ENCODE results near the gene PLA2G3.
A peak's percentile ranks its signal among the peaks of the same experiment; 100 is the strongest.

The PLA2G3 gene

GRCh38 chr22:31106001-31106571 is 34.2 kb downstream of the PLA2G3 start:
- H3K4me3 ChIP-seq (ENCODE audit: low read depth, low read length): no peak overlapping the region
- no peak for TF ChIP-seq CTCF (IDR thresholded peaks at IDR 0.05; ENCODE audit: borderline replicate concordance, insufficient read depth, low read depth, low read length)

DNA sequence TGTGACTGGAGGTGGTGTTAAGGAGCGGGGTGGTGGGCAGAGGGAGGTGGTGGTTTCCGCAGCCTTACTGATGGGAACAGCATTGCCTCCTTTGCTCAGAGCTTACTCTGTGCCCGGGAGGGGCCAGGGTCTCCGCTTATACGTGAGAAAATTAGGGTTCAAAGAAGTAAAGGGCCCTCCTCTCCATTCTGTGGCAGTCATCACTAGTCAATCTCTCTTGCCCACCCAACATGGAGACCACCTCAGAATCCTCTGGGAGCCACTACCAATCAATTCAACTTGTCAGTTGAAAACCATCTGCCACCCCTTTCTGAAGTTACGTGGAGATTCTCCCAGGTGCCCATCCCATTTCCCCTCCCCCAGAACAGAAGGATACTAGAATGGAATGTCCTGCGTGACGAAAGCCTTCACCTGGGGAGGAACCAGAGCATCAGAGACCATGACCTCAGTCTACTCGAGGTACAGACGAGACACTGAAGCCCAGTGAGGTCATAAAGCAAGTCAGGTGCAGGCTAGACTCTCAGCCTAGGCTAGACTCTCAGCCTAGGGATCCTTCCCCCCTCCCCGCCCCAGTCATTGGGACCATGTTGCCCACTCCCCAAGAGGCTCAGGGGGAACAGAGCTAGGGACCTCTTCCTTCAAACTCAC is 34.9 kb downstream of the PLA2G3 start:
- TF ChIP-seq CTCF (IDR thresholded peaks at IDR 0.05; ENCODE audit: borderline replicate concordance, insufficient read depth, low read depth, low read length): no peak
- no peak overlapping the region for H3K4me3 ChIP-seq (ENCODE audit: low read depth, low read length)

- TF ChIP-seq CTCF (IDR thresholded peaks at IDR 0.05; ENCODE audit: borderline replicate concordance, insufficient read depth, low read depth, low read length): peak; percentile 61; the same call in 1 of the 2 replicates
- H3K4me3 ChIP-seq (ENCODE audit: low read depth, low read length): no peak overlapping the region
Observed at GRCh38 chr22:31104869-31105268, 35.4 kb downstream of the PLA2G3 start.

- no peak for TF ChIP-seq CTCF (IDR thresholded peaks at IDR 0.05; ENCODE audit: borderline replicate concordance, insufficient read depth, low read depth, low read length)
- no peak overlapping the region for H3K4me3 ChIP-seq (ENCODE audit: low read depth, low read length)
Observed at GRCh38 chr22:31103899-31104694, 36.2 kb downstream of the PLA2G3 start.

DNA sequence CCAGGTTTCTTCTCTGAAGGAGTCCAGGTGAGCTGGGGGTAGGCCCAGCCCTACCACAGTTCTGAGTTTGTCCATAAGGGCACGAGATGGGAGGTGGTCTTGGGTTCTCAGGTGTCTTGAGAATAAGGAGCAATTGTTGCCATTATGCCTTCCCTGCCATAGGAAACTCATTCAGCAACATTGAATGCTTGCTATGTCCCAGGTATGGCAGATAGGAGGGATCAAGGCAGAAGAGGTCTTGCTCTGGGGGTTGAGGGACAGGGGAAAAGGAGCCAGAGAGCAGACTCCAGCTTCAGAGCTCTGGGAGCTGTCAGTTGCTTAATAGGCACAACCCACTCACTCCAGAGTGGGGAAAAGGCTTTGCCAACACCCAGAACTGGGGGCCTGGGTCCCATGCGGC is 37.2 kb downstream of the PLA2G3 start:
- TF ChIP-seq CTCF (IDR thresholded peaks at IDR 0.05; ENCODE audit: borderline replicate concordance, insufficient read depth, low read depth, low read length): no peak
- no peak overlapping the region for H3K4me3 ChIP-seq (ENCODE audit: low read depth, low read length)

- no peak for TF ChIP-seq CTCF (IDR thresholded peaks at IDR 0.05; ENCODE audit: borderline replicate concordance, insufficient read depth, low read depth, low read length)
- H3K4me3 ChIP-seq (ENCODE audit: low read depth, low read length): no peak overlapping the region
Observed at GRCh38 chr22:31102441-31103081, 37.7 kb downstream of the PLA2G3 start.

Data from GM12875 (cell line).